Measurements from ENCODE around the gene HOXC6.

Gene HOXC6

GRCh38 chr12:54036620-54037359 lies 8.6 kb downstream of the HOXC6 start (continued):
- TF ChIP-seq ZNF449 (tag by site-specific recombination; IDR thresholded peaks at IDR 0.05) (peak; percentile 72), ZNF548 (tag by site-specific recombination; IDR thresholded peaks at IDR 0.05) (no peak), ZSCAN30 (tag by site-specific recombination; IDR thresholded peaks at IDR 0.05) (peak; percentile 79; the same call in 1 of the 2 replicates), ZXDB (tag by site-specific recombination; IDR thresholded peaks at IDR 0.05) (peak; percentile 10), ZNF76 (tag by site-specific recombination; IDR thresholded peaks at IDR 0.05; ENCODE audit: borderline replicate concordance, low read depth) (peak; percentile 28; the same call in 1 of the 2 replicates), KLF8 (tag by site-specific recombination; IDR thresholded peaks at IDR 0.05) (peak; percentile 71; the same call in 1 of the 2 replicates), ZNF335 (tag by site-specific recombination; conservative IDR thresholded peaks at IDR 0.05) (peak; percentile 97), HIC1 (tag by site-specific recombination; IDR thresholded peaks at IDR 0.05) (peak; percentile 92), ZBTB26 (tag by site-specific recombination; optimal IDR thresholded peaks at IDR 0.05) (peak; percentile 30), BCL11A (tag by site-specific recombination; IDR thresholded peaks at IDR 0.05; ENCODE audit: low read depth) (no peak), WT1 (tag by site-specific recombination; IDR thresholded peaks at IDR 0.05) (peak; percentile 9; the same call in 1 of the 2 replicates), ZBTB17 (tag by site-specific recombination; IDR thresholded peaks at IDR 0.05) (peak; percentile 98), ZNF394 (tag by site-specific recombination; IDR thresholded peaks at IDR 0.05; ENCODE audit: borderline replicate concordance) (peak; percentile 95), ZFP37 (tag by site-specific recombination; IDR thresholded peaks at IDR 0.05) (peak; percentile 43; the same call in 1 of the 2 replicates), ZNF747 (tag by site-specific recombination; IDR thresholded peaks at IDR 0.05) (no peak), ZNF704 (tag by site-specific recombination; IDR thresholded peaks at IDR 0.05) (no peak), ZNF561 (tag by site-specific recombination; IDR thresholded peaks at IDR 0.05; ENCODE audit: borderline replicate concordance) (no peak), PRDM2 (tag by site-specific recombination; IDR thresholded peaks at IDR 0.05; ENCODE audit: borderline replicate concordance) (no peak), GLIS1 (tag by site-specific recombination; IDR thresholded peaks at IDR 0.05) (peak; percentile 94), ZNF324 (tag by site-specific recombination; IDR thresholded peaks at IDR 0.05) (no peak), ZNF513 (tag by site-specific recombination; IDR thresholded peaks at IDR 0.05) (no peak)
